Measurements from ENCODE around the gene RYR1. TPM values are rescaled to one million over a fixed set of nuclear protein-coding genes. Genes with fewer than 3 reads are reported as not detected.
"Not testable (repeated sequence)": the region's sequence is repeated elsewhere in the genome, so short reads cannot be mapped to it uniquely, and the experiment has no call there.

The RYR1 gene
- total RNA-seq, 1 donor from 2014 or later: 4.5 TPM

DNA sequence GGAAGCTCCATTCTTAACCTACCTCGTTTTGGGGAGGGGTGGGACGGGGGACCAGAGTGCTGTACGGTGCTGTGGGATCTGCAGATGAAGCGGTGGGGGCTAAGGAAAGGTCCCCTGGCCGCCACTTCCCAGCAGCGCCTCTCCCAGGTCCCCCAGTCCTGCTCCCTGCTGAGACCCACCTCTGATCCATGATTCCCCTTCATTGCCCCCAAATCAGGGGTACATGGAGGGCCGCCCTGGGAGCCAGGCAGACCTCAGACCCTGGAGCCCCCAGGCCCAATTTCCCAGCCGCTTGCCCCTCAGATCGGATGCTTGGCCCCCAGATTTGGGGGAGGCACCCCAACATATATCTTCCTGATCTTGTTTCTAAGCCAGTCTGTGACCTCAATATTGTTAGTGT, 34.4 kb upstream of the RYR1 start:
- no peak for DNase-seq (ENCODE audit: low spot score in 2 of 2)
- FAIRE-seq: no peak

DNA sequence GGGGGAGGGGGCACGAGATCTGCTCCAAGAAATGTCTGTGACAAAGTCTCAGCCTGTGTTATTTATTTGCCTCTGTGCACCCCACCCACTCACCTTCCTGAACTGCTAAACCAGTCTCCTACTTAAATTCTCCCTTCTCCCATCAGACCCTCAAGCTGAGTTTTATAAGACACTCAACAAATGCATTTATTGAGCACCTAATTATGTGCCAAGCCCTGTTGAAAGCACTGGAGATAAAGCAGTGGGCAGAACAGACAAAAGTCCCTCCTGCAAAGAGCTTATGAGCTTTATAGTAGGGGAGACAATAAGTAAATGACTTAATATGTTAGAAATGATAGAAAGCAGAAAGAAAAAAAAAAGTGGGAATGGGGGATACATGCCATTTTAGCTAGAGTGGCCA, 34.0 kb upstream of the RYR1 start:
- DNase-seq (ENCODE audit: low spot score in 2 of 2): no peak
- no peak for FAIRE-seq

DNA sequence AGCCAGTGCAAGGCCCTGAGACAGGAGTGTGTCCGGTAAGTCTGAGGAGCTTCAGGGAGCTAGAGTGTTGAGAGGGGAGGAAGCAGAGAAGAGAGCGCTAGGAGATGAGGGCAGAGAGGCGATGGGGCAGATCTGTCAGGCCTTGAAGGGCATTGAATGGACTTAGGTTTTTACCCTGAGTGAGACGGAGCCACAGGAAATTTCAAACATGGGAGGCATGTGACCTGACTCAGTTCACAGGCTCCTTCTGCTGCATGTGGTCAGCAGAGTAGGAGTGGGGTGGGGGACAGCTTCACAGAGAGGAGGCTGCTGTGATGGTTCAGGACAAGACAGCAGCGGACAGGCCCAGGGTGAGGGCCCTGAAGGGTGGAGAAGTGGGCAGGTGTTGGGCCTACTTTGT, 33.1 kb upstream of the RYR1 start:
- DNase-seq (ENCODE audit: low spot score in 2 of 2): no peak
- no peak for FAIRE-seq

DNA sequence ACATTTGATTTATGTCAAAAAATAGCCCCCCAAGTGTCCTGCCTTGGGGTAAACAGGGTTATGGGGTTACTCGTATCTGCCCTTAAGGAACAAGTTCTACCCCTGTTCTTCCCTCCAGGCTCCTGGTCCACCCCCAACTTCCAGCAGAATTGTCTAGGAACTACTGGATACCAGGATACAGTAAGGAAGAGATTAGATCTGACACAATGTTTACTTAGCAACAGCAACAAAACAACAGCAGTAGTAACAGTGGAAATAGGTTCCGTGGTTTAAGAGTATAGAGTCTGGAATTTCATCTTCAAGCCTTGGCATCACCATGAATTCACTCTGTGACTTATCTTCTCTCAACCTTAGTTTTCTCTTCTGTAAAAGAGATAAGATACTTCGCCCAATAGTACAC, 32.3 kb upstream of the RYR1 start:
- no peak for DNase-seq (ENCODE audit: low spot score in 2 of 2)
- FAIRE-seq: no peak

DNA sequence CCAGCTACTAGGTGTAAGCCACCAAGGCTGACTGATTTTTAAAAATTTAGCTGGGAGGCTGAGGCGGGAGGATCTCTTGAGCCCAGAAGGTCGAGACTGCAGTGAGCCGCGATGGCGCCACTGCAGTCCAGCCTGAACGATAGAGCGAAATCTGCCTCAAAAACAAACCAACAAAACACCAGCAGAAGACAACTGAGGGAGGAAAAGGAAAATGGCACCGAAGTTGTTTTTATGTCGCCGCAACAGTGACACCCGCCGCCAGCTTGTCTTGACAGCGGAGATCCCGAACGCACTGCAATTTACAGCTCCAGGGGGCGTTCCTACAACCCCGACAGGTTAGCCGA, 30.9 kb upstream of the RYR1 start:
- DNase-seq (ENCODE audit: low spot score in 2 of 2): no peak
- FAIRE-seq: no peak

- no peak for FAIRE-seq
These were observed 30.4 kb upstream of the RYR1 start, which contains the start of gene FAM98C for GRCh38 chr19:38402967-38403674. TSS of gene FAM98C (plus strand) at chr19:38403093. CDS start at chr19:38403154, 61 bp downstream.

DNA sequence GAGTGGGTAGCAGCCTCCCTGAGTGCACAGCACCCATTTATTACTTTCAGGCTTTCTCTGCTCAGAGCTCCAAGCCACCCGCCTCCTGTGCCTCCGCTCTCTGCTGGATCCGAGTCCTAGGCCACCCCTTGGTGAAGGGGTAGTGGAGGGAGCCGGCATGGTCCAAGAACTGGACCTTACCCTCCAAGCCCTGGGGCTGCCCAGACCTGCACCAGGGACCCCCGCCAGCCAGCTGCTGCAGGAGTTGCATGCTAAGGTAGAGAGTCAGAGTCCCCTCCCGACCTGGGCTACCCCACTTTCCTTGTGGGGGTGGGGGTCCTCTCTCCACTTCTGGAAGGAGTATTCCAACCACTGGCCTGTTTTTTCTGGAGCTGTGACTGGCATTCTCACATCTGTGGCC, 28.6 kb upstream of the RYR1 start:
- DNase-seq (ENCODE audit: low spot score in 2 of 2) (no peak), FAIRE-seq (no peak)

More at GRCh38 chr19:38402967-38403674, 30.4 kb upstream of the RYR1 start, which contains the start of gene FAM98C:
- DNase-seq (ENCODE audit: low spot score in 2 of 2): peak; percentile 99 to 100

- DNase-seq (ENCODE audit: low spot score in 2 of 2): no peak
- FAIRE-seq: no peak
These were observed 28.2 kb upstream of the RYR1 start for GRCh38 chr19:38405276-38405675.

- DNase-seq (ENCODE audit: low spot score in 2 of 2) (no peak), FAIRE-seq (no peak)
These were observed 23.8 kb upstream of the RYR1 start for GRCh38 chr19:38409631-38410133.

DNA sequence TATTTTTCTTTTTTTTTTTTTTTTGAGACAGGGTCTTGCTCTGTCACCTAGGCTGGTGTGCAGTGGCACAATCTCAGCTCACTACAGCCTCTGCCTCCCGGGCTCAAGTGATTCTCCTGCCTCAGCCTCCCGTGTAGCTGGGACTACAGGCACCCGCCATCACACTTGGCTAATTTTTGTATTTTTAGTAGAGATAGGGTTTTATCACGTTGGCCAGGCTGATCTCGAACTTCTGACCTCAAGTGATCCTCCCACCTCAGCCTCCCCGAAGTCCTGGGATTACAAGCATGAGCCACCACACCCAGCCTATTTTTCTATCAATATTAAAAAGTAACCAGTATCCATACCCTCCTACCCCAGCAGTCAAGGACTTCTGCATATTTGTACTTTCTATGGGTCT, 23.1 kb upstream of the RYR1 start:
- DNase-seq (ENCODE audit: low spot score in 2 of 2); FAIRE-seq: not testable (repeated sequence)

DNA sequence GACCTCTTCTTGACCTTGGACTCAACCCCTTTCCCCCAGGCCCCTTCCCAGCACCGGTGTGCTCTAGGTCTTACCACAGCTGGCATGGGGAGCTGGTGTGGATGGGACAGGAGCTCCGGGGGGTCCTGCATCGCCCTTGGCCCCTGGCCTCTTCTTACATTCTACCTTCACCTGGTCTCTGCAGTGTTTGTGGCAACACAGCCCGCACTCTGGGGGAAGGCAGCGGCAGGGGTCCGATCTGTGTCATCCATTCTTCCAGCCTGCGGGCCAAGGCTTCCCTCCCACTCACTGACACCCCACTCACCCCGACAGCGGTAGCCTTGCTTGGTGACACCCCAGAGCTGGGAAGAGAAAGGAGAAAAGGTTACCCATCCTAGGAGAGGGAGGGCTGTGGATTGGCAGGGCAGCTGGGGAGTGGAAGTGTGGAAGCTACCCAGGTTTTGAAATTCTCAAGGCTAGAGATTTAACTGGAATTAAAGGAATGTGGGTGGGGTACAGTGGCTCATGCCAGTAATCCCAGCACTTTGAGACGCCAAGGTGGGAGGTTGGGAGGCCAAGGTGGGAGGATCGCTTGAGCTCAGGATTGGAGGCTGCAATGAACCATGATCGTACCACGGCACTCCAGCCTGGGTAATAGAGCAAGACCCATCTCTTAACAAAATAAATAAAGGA, 22.3 kb upstream of the RYR1 start:
- DNase-seq (ENCODE audit: low spot score in 2 of 2) (no peak), FAIRE-seq (no peak)

GRCh38 chr19:38411898-38412297, 21.6 kb upstream of the RYR1 start:
- not testable (repeated sequence) for FAIRE-seq; DNase-seq (ENCODE audit: low spot score in 2 of 2)

GRCh38 chr19:38412491-38412890, 21.0 kb upstream of the RYR1 start:
- FAIRE-seq (no peak), DNase-seq (ENCODE audit: low spot score in 2 of 2) (no peak)

- DNase-seq (ENCODE audit: low spot score in 2 of 2): no peak
- FAIRE-seq: no peak
These were observed 20.5 kb upstream of the RYR1 start for GRCh38 chr19:38412961-38413360.

GRCh38 chr19:38413416-38413815, 20.1 kb upstream of the RYR1 start:
- FAIRE-seq: no peak

GRCh38 chr19:38417146-38417543, 16.3 kb upstream of the RYR1 start:
- FAIRE-seq (no peak), DNase-seq (ENCODE audit: low spot score in 2 of 2) (no peak)

More at GRCh38 chr19:38413416-38413815, 20.1 kb upstream of the RYR1 start:
- no peak for DNase-seq (ENCODE audit: low spot score in 2 of 2)

GRCh38 chr19:38417544-38418506, 15.7 kb upstream of the RYR1 start:
- FAIRE-seq: no peak
- peak in 1 of 2 donors; percentile 40 for DNase-seq (ENCODE audit: low spot score in 2 of 2)

DNA sequence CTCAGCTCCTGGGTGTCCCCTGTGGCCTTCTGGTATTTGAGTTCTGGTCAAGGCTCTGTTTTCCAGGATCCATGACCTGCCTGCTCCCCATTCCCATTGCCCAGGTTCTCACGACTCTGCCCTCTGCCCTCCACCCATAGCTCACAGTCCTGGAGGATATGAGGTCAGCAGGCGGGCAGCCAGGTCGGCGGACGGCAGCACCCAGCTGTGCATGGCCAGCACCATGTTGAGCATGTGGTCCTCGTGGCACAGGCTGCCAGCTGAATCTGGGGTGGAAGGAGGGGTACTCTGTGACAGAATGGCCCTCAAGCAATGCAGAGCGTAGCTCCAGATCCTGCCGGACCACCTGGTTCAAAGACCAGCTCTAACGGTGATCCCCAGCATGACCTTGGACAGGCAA, 12.6 kb upstream of the RYR1 start:
- FAIRE-seq (no peak), DNase-seq (ENCODE audit: low spot score in 2 of 2) (no peak)

- no peak for DNase-seq (ENCODE audit: low spot score in 2 of 2)
- FAIRE-seq: no peak
These were observed 11.6 kb upstream of the RYR1 start for GRCh38 chr19:38421856-38422255.

DNA sequence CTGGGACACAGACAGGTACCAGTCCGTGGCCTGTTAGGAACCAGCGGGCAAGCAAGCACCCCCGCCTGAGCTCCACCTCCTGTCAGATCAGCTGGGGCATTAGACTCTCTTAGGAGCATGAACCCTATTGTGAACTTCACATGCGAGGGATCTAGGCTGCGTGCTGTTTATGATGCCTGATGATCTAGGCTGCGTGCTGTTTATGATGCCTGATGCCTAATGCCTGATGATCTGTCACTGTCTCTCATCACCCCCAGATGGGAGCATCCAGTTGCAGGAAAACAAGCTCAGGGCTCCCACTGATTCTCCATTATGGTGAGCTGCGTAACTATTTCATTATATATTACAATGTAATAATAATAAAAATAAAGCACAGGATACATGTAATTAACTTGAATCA, 11.1 kb upstream of the RYR1 start:
- no peak for FAIRE-seq

DNA sequence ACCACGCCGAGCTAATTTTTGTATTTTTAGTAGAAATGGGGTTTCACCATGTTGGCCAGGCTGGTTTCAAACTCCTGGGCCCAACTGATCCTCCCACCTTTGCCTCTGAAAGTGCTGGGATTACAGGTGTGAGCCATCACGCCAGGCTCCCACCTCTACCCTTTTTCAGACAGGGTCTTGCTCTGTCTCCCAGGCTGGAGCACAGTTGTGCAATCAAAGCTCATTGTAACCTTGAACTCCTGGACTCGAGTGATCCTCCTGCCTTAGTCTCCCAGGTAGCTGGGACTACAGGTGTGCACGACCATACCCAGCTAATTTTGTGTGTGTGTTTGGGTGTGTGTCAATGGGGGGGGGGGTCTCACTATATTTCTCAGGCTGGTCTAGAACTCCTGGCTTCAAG, 9.2 kb upstream of the RYR1 start:
- DNase-seq (ENCODE audit: low spot score in 2 of 2) (no peak), FAIRE-seq (no peak)

More for the DNA sequence above, 11.1 kb upstream of the RYR1 start:
- no peak for DNase-seq (ENCODE audit: low spot score in 2 of 2)

All from frontal cortex (tissue), 4 donors.